ENCODE measurements around the gene ZDHHC14.
A peak's percentile ranks its signal among the peaks of the same experiment; 100 is the strongest.

The ZDHHC14 gene

GRCh38 chr6:157556671-157557430, 175.9 kb downstream of the ZDHHC14 start:
- ATAC-seq (ENCODE audit: low read depth) (peak; percentile 23; the same call in 1 of the 3 replicates), DNase-seq (ENCODE audit: low spot score) (no peak)

GRCh38 chr6:157557559-157557958, 176.6 kb downstream of the ZDHHC14 start:
- no peak overlapping the region for H3K4me3 ChIP-seq (ENCODE audit: severe bottlenecking)
- TF ChIP-seq CTCF (IDR thresholded peaks at IDR 0.05; ENCODE audit: poor library complexity, severe bottlenecking), result no peak
- no peaks in the 10 kb centered on the region for H3K36me3 ChIP-seq (ENCODE audit: low read depth)
- no peak for DNase-seq (ENCODE audit: low spot score)
- no peaks in the 10 kb centered on the region for H3K4me1 ChIP-seq (ENCODE audit: insufficient read depth, poor library complexity, severe bottlenecking)
- no peak overlapping the region for H3K27ac ChIP-seq (ENCODE audit: poor library complexity, severe bottlenecking)
- no peaks in the 10 kb centered on the region for H3K9me3 ChIP-seq (ENCODE audit: severe bottlenecking)
- no peak for ATAC-seq (ENCODE audit: low read depth)
- no peaks in the 10 kb centered on the region for H3K27me3 ChIP-seq (ENCODE audit: insufficient read depth, poor library complexity, severe bottlenecking)

More at GRCh38 chr6:157556671-157557430, 175.9 kb downstream of the ZDHHC14 start:
- no peak for TF ChIP-seq CTCF (IDR thresholded peaks at IDR 0.05; ENCODE audit: poor library complexity, severe bottlenecking)
- Histone ChIP-seq H3K9me3 (ENCODE audit: severe bottlenecking) (no peaks in the 10 kb centered on the region), H3K36me3 (ENCODE audit: low read depth) (no peaks in the 10 kb centered on the region), H3K27ac (ENCODE audit: poor library complexity, severe bottlenecking) (no peak overlapping the region), H3K4me1 (ENCODE audit: insufficient read depth, poor library complexity, severe bottlenecking) (peaks cover 3% of the 10 kb centered on the region), H3K27me3 (ENCODE audit: insufficient read depth, poor library complexity, severe bottlenecking) (no peaks in the 10 kb centered on the region), H3K4me3 (ENCODE audit: severe bottlenecking) (no peak overlapping the region)

GRCh38 chr6:157558049-157558448, 177.1 kb downstream of the ZDHHC14 start:
- Histone ChIP-seq H3K27ac (ENCODE audit: poor library complexity, severe bottlenecking) (no peak overlapping the region), H3K36me3 (ENCODE audit: low read depth) (no peaks in the 10 kb centered on the region), H3K27me3 (ENCODE audit: insufficient read depth, poor library complexity, severe bottlenecking) (no peaks in the 10 kb centered on the region), H3K4me3 (ENCODE audit: severe bottlenecking) (no peak overlapping the region), H3K4me1 (ENCODE audit: insufficient read depth, poor library complexity, severe bottlenecking) (no peaks in the 10 kb centered on the region), H3K9me3 (ENCODE audit: severe bottlenecking) (no peaks in the 10 kb centered on the region)
- ATAC-seq (ENCODE audit: low read depth), result no peak
- no peak for DNase-seq (ENCODE audit: low spot score)
- TF ChIP-seq CTCF (IDR thresholded peaks at IDR 0.05; ENCODE audit: poor library complexity, severe bottlenecking), result no peak

- no peak for ATAC-seq (ENCODE audit: low read depth)
- Histone ChIP-seq H3K9me3 (ENCODE audit: severe bottlenecking) (no peaks in the 10 kb centered on the region), H3K4me3 (ENCODE audit: severe bottlenecking) (no peak overlapping the region), H3K36me3 (ENCODE audit: low read depth) (no peaks in the 10 kb centered on the region), H3K4me1 (ENCODE audit: insufficient read depth, poor library complexity, severe bottlenecking) (no peaks in the 10 kb centered on the region), H3K27me3 (ENCODE audit: insufficient read depth, poor library complexity, severe bottlenecking) (no peaks in the 10 kb centered on the region), H3K27ac (ENCODE audit: poor library complexity, severe bottlenecking) (no peak overlapping the region)
- DNase-seq (ENCODE audit: low spot score), result no peak
- no peak for TF ChIP-seq CTCF (IDR thresholded peaks at IDR 0.05; ENCODE audit: poor library complexity, severe bottlenecking)
Observed at GRCh38 chr6:157558487-157559200, 177.7 kb downstream of the ZDHHC14 start.
